HepG2 (cell line): ENCODE data around the gene C20orf141. TPM values are rescaled to one million over a fixed set of nuclear protein-coding genes. Genes with fewer than 3 reads are reported as not detected.

Experiments
- CCDC6 ChIP-seq: sonication (generic); formaldehyde crosslinking; IDR thresholded peaks from 2 replicates; pipeline ENCODE4 v1.8.1; 2022; ENCODE audit warnings: mild to moderate bottlenecking, missing genetic modification reagents, moderate library complexity
- RNF2 ChIP-seq: fragments of 450-650 bp; conservative IDR thresholded peaks from 2 replicates; pipeline ENCODE4 v1.6.1; 2016; ENCODE audit warnings: low read depth
- SOX6 ChIP-seq, 2 experiments: fragments of 450-650 bp in 1 of 2; sonication (generic) in 1 of 2; formaldehyde crosslinking in 1 of 2; IDR thresholded peaks; 2 replicates each; pipeline versions ENCODE4 v1.4.0 to v1.6.1; 2017 to 2020; ENCODE audit warnings: antibody characterized with exemption in 1 of 2, mild to moderate bottlenecking in 1 of 2, missing genetic modification reagents in 1 of 2
- SUZ12 ChIP-seq: fragments of 150-350 bp; IDR thresholded peaks from 2 replicates; pipeline ENCODE4 v1.6.1; 2014; ENCODE audit warnings: low read depth, low read length
- ZFY ChIP-seq: sonication (generic); formaldehyde crosslinking; IDR thresholded peaks from 2 replicates; pipeline ENCODE4 v1.4.0; 2020; ENCODE audit warnings: missing genetic modification reagents
- ZNF10 ChIP-seq: sonication (generic); formaldehyde crosslinking; IDR thresholded peaks from 2 replicates; pipeline ENCODE4 v1.4.0; 2020; ENCODE audit warnings: mild to moderate bottlenecking, low read depth, missing genetic modification reagents, borderline replicate concordance
- ZNF160 ChIP-seq: sonication (generic); formaldehyde crosslinking; IDR thresholded peaks from 2 replicates; pipeline ENCODE4 v1.8.0; 2022; ENCODE audit warnings: mild to moderate bottlenecking, inconsistent platforms, missing genetic modification reagents
- ZNF292 ChIP-seq: sonication (generic); formaldehyde crosslinking; IDR thresholded peaks from 2 replicates; pipeline ENCODE4 v1.8.1; 2022; ENCODE audit warnings: mild to moderate bottlenecking, low read depth, missing genetic modification reagents, borderline replicate concordance
- ZNF484 ChIP-seq: sonication (generic); formaldehyde crosslinking; IDR thresholded peaks from 2 replicates; pipeline ENCODE4 v1.5.1; 2020; ENCODE audit warnings: mild to moderate bottlenecking, low read depth, missing genetic modification reagents, borderline replicate concordance
- polyA plus RNA-seq, 8 experiments: library from polyadenylated mRNA; depleted of rRNA in 3 of 8; stranded (reverse) in 7 of 8; unstranded in 1 of 8; fragments of >200 nt; fragmentation: Illumina TruSeq in 4 of 8; extraction: Trizol in 4 of 8; gene quantifications; 2 replicates each; pipeline versions ENCODE4 v1.2.1 to v1.2.3, GENCODE V29; 2011 to 2016; ENCODE audit warnings: low read depth in 4 of 8, missing spikeins in 1 of 8, mixed read lengths in 1 of 8; ENCODE audit not compliant: insufficient read depth in 1 of 8
- total RNA-seq, 5 experiments: library from RNA; depleted of rRNA; stranded (reverse); fragments of >200 nt; fragmentation: Illumina TruSeq; extraction: Trizol; gene quantifications; 2 replicates each; pipeline ENCODE4 v1.2.3, GENCODE V29; 2016; ENCODE audit warnings: low read depth in 1 of 5
- TF ChIP-seq, protein P1 (sequence below): sonication (generic); formaldehyde crosslinking; IDR thresholded peaks from 2 replicates; pipeline ENCODE4 v1.4.0; 2020; ENCODE audit warnings: missing genetic modification reagents
- TF ChIP-seq, protein P2 (sequence below): IDR thresholded peaks from 2 replicates; pipeline ENCODE4 v1.6.1; 2016; ENCODE audit warnings: missing compliant biosample characterization, missing genetic modification reagents, borderline replicate concordance
- TF ChIP-seq, protein P3 (sequence below): sonication (generic); formaldehyde crosslinking; IDR thresholded peaks from 2 replicates; pipeline ENCODE4 v1.8.1; 2023; ENCODE audit warnings: missing genetic modification reagents, mild to moderate bottlenecking, borderline replicate concordance
- TF ChIP-seq, protein P4 (sequence below): sonication (generic); formaldehyde crosslinking; IDR thresholded peaks from 2 replicates; pipeline ENCODE4 v1.4.0; 2020; ENCODE audit warnings: missing genetic modification reagents, mild to moderate bottlenecking, borderline replicate concordance
- TF ChIP-seq, protein P5 (sequence below): sonication (generic); formaldehyde crosslinking; conservative IDR thresholded peaks from 2 replicates; pipeline ENCODE4 v1.4.0; 2020; ENCODE audit warnings: missing genetic modification reagents
- TF ChIP-seq, protein P6 (sequence below): sonication (generic); formaldehyde crosslinking; IDR thresholded peaks from 2 replicates; pipeline ENCODE4 v1.4.0; 2020; ENCODE audit warnings: mild to moderate bottlenecking, low read depth, missing genetic modification reagents
- TF ChIP-seq, protein P7 (sequence below): sonication (generic); formaldehyde crosslinking; IDR thresholded peaks from 2 replicates; pipeline ENCODE4 v1.5.1; 2020; ENCODE audit warnings: missing genetic modification reagents, mild to moderate bottlenecking, borderline replicate concordance

Gene C20orf141
- total and polyA plus RNA-seq, 2 of the 13 experiments (the other 11 are each of a cell fraction or from before 2014, with no cell fraction given) = not detected

DNA sequence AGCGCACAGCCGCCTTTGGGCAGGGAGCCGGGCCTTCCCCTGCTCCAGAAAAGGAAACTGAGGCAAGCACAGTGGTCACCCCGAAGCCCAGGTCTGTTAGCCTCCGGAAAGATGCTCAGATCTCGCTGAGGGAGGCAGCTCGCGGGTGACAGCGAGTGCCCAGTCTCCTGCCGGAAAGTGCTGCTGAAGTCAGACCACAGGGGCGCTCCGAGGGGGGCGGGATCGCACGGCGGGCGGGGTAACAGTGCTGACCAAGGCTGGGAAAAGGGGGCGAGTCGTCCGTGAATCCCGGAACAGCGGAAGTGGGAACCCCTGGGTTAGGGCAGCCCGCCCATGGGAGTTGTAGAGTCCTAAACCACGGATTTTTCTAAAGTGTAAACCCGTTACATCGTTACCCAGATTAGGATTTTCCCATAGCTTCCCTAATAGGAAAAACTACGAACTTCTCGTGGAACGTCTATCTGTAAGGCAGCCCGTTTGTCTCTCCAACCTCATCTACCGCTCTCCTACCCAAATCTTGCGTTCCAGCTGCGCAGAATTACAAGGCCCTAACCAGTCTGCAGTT is 26.3 kb downstream of the C20orf141 start (continued):
- TF ChIP-seq, protein P1, sequence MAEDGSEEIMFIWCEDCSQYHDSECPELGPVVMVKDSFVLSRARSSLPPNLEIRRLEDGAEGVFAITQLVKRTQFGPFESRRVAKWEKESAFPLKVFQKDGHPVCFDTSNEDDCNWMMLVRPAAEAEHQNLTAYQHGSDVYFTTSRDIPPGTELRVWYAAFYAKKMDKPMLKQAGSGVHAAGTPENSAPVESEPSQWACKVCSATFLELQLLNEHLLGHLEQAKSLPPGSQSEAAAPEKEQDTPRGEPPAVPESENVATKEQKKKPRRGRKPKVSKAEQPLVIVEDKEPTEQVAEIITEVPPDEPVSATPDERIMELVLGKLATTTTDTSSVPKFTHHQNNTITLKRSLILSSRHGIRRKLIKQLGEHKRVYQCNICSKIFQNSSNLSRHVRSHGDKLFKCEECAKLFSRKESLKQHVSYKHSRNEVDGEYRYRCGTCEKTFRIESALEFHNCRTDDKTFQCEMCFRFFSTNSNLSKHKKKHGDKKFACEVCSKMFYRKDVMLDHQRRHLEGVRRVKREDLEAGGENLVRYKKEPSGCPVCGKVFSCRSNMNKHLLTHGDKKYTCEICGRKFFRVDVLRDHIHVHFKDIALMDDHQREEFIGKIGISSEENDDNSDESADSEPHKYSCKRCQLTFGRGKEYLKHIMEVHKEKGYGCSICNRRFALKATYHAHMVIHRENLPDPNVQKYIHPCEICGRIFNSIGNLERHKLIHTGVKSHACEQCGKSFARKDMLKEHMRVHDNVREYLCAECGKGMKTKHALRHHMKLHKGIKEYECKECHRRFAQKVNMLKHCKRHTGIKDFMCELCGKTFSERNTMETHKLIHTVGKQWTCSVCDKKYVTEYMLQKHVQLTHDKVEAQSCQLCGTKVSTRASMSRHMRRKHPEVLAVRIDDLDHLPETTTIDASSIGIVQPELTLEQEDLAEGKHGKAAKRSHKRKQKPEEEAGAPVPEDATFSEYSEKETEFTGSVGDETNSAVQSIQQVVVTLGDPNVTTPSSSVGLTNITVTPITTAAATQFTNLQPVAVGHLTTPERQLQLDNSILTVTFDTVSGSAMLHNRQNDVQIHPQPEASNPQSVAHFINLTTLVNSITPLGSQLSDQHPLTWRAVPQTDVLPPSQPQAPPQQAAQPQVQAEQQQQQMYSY = 0 out of 2 replicates have a peak, but pooled peaks have one; percentile 40
- TF ChIP-seq, protein P2, sequence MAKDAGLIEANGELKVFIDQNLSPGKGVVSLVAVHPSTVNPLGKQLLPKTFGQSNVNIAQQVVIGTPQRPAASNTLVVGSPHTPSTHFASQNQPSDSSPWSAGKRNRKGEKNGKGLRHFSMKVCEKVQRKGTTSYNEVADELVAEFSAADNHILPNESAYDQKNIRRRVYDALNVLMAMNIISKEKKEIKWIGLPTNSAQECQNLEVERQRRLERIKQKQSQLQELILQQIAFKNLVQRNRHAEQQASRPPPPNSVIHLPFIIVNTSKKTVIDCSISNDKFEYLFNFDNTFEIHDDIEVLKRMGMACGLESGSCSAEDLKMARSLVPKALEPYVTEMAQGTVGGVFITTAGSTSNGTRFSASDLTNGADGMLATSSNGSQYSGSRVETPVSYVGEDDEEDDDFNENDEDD (CRISPR knock-in tag) = no peak
- TF ChIP-seq, protein P3, sequence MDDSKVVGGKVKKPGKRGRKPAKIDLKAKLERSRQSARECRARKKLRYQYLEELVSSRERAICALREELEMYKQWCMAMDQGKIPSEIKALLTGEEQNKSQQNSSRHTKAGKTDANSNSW (CRISPR knock-in tag) = no peak
- TF ChIP-seq ZNF484 (CRISPR knock-in tag) (no peak), ZNF160 (CRISPR knock-in tag) (no peak), RNF2 (no peak), SOX6 (IDR thresholded peaks at IDR 0.05) (no peak), SOX6 (CRISPR knock-in tag; IDR thresholded peaks at IDR 0.05) (0 out of 2 replicates have a peak, but pooled peaks have one; percentile 27), ZNF292 (CRISPR knock-in tag) (no peak; the same call in 1 of the 2 replicates), ZFY (CRISPR knock-in tag) (no peak), CCDC6 (CRISPR knock-in tag) (no peak), SUZ12 (no peak), ZNF10 (CRISPR knock-in tag) (no peak)
- TF ChIP-seq, protein P4, sequence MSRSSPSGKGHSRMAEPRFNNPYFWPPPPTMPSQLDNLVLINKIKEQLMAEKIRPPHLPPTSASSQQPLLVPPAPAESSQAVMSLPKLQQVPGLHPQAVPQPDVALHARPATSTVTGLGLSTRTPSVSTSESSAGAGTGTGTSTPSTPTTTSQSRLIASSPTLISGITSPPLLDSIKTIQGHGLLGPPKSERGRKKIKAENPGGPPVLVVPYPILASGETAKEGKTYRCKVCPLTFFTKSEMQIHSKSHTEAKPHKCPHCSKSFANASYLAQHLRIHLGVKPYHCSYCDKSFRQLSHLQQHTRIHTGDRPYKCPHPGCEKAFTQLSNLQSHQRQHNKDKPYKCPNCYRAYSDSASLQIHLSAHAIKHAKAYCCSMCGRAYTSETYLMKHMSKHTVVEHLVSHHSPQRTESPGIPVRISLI (CRISPR knock-in tag) = no peak
- TF ChIP-seq, protein P5, sequence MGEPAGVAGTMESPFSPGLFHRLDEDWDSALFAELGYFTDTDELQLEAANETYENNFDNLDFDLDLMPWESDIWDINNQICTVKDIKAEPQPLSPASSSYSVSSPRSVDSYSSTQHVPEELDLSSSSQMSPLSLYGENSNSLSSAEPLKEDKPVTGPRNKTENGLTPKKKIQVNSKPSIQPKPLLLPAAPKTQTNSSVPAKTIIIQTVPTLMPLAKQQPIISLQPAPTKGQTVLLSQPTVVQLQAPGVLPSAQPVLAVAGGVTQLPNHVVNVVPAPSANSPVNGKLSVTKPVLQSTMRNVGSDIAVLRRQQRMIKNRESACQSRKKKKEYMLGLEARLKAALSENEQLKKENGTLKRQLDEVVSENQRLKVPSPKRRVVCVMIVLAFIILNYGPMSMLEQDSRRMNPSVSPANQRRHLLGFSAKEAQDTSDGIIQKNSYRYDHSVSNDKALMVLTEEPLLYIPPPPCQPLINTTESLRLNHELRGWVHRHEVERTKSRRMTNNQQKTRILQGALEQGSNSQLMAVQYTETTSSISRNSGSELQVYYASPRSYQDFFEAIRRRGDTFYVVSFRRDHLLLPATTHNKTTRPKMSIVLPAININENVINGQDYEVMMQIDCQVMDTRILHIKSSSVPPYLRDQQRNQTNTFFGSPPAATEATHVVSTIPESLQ (CRISPR knock-in tag) = no peak
- TF ChIP-seq, protein P6, sequence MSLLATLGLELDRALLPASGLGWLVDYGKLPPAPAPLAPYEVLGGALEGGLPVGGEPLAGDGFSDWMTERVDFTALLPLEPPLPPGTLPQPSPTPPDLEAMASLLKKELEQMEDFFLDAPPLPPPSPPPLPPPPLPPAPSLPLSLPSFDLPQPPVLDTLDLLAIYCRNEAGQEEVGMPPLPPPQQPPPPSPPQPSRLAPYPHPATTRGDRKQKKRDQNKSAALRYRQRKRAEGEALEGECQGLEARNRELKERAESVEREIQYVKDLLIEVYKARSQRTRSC (CRISPR knock-in tag) = no peak
- TF ChIP-seq, protein P7, sequence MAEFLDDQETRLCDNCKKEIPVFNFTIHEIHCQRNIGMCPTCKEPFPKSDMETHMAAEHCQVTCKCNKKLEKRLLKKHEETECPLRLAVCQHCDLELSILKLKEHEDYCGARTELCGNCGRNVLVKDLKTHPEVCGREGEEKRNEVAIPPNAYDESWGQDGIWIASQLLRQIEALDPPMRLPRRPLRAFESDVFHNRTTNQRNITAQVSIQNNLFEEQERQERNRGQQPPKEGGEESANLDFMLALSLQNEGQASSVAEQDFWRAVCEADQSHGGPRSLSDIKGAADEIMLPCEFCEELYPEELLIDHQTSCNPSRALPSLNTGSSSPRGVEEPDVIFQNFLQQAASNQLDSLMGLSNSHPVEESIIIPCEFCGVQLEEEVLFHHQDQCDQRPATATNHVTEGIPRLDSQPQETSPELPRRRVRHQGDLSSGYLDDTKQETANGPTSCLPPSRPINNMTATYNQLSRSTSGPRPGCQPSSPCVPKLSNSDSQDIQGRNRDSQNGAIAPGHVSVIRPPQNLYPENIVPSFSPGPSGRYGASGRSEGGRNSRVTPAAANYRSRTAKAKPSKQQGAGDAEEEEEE (CRISPR knock-in tag) = no peak
